ENCODE results near the gene IL17RC. TPM values are rescaled to one million over a fixed set of nuclear protein-coding genes. Genes with fewer than 3 reads are reported as not detected.

IL17RC gene
- total and polyA plus RNA-seq, 4 donors: 20.5 to 39.8 (median 33.6) TPM

- Histone ChIP-seq H3K4me3 (no peak overlapping the region), H3K27me3 (ENCODE audit: control insufficient read depth in 3 of 3, insufficient read depth in 3 of 3, low read length in 2 of 3) (no peaks in the 10 kb centered on the region), H3K9ac (ENCODE audit: insufficient read depth in 1 of 2, low read length in 2 of 2) (no peak overlapping the region), H3K9me3 (ENCODE audit: control insufficient read depth in 4 of 4, insufficient read depth in 3 of 4, low read length in 3 of 4) (no peaks in the 10 kb centered on the region), H3K4me1 (ENCODE audit: control insufficient read depth in 5 of 5, insufficient read depth in 5 of 5, low read length in 5 of 5) (peaks cover 0 to 10% (median 4%) of the 10 kb centered on the region in 5 donors), H3K36me3 (ENCODE audit: control insufficient read depth in 4 of 4, insufficient read depth in 4 of 4, low read length in 4 of 4) (no peaks in the 10 kb centered on the region), H3K27ac (ENCODE audit: low read depth in 1 of 2, low read length in 1 of 2) (no peak overlapping the region)
- 64 to 88% methylated on average over 7 of the region's 7 CpGs for WGBS, 2 donors
- no peak for TF ChIP-seq CTCF (IDR thresholded peaks at IDR 0.05; ENCODE audit: control extremely low read depth, extremely low read depth)
- peak in 2 of 3 donors; percentile 30 to 68 for DNase-seq
- ATAC-seq (ENCODE audit: insufficient read depth, low FRiP score): peak; percentile 76
These were observed 7.5 kb upstream of the IL17RC start for GRCh38 chr3:9909221-9910013.

GRCh38 chr3:9911863-9912262 lies 5.0 kb upstream of the IL17RC start:
- 57 to 80% methylated on average over 8 of the region's 8 CpGs for WGBS, 2 donors
- no peak for DNase-seq

GRCh38 chr3:9912294-9912935 lies 4.5 kb upstream of the IL17RC start:
- Histone ChIP-seq H3K4me1 (ENCODE audit: control insufficient read depth in 5 of 5, insufficient read depth in 5 of 5, low read length in 5 of 5) (peaks cover 0 to 26% (median 16%) of the 10 kb centered on the region in 5 donors), H3K9me3 (ENCODE audit: control insufficient read depth in 4 of 4, insufficient read depth in 3 of 4, low read length in 3 of 4) (no peaks in the 10 kb centered on the region), H3K36me3 (ENCODE audit: control insufficient read depth in 4 of 4, insufficient read depth in 4 of 4, low read length in 4 of 4) (no peaks in the 10 kb centered on the region), H3K27ac (ENCODE audit: low read depth in 1 of 2, low read length in 1 of 2) (no peak overlapping the region), H3K9ac (ENCODE audit: insufficient read depth in 1 of 2, low read length in 2 of 2) (no peak overlapping the region), H3K27me3 (ENCODE audit: control insufficient read depth in 3 of 3, insufficient read depth in 3 of 3, low read length in 2 of 3) (no peaks in the 10 kb centered on the region), H3K4me3 (no peak overlapping the region)
- ATAC-seq (ENCODE audit: insufficient read depth, low FRiP score) (no peak), DNase-seq (no peak)
- no peak for TF ChIP-seq CTCF (IDR thresholded peaks at IDR 0.05; ENCODE audit: control extremely low read depth, extremely low read depth)
- WGBS, 2 donors: 41 to 65% methylated on average over 7 of the region's 7 CpGs

More at GRCh38 chr3:9911863-9912262, 5.0 kb upstream of the IL17RC start:
- ATAC-seq (ENCODE audit: insufficient read depth, low FRiP score): no peak
- Histone ChIP-seq H3K9me3 (ENCODE audit: control insufficient read depth in 4 of 4, insufficient read depth in 3 of 4, low read length in 3 of 4) (no peaks in the 10 kb centered on the region), H3K27me3 (ENCODE audit: control insufficient read depth in 3 of 3, insufficient read depth in 3 of 3, low read length in 2 of 3) (no peaks in the 10 kb centered on the region), H3K4me1 (ENCODE audit: control insufficient read depth in 5 of 5, insufficient read depth in 5 of 5, low read length in 5 of 5) (peaks cover 0 to 21% (median 12%) of the 10 kb centered on the region in 5 donors), H3K9ac (ENCODE audit: insufficient read depth in 1 of 2, low read length in 2 of 2) (no peak overlapping the region), H3K4me3 (no peak overlapping the region), H3K27ac (ENCODE audit: low read depth in 1 of 2, low read length in 1 of 2) (no peak overlapping the region), H3K36me3 (ENCODE audit: control insufficient read depth in 4 of 4, insufficient read depth in 4 of 4, low read length in 4 of 4) (no peaks in the 10 kb centered on the region)
- TF ChIP-seq CTCF (IDR thresholded peaks at IDR 0.05; ENCODE audit: control extremely low read depth, extremely low read depth): no peak

Measured in lung (tissue), 12 donors.